Measurements from ENCODE around the gene ITGA1.

The ITGA1 gene

DNA sequence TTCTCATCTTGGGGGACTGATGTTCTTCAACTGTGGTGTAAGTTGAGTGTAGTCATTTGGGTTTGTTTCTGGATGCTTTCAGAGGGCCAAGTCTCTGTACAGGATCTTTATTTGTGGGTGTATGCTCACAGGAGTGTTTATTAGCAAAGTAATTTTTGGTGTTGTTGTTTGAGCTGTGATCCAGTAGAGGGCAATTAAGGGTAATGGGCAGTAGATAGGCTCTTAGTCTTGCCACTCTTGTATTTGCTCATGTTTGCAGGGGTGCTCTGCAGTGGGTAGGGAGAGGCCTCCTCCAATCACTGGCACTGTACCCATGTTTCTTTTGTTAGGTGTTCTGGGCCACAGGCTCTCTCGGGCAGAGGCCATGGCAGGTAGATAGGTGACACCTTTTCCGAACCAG is 155.6 kb downstream of the ITGA1 start:
- no peak overlapping the region for H3K27ac ChIP-seq (ENCODE audit: extremely low read depth, low read depth, low read length)
- no peaks in the 10 kb centered on the region for H3K36me3 ChIP-seq (ENCODE audit: control insufficient read depth in 2 of 2, insufficient read depth in 1 of 2, low read length in 2 of 2)
- ChIA-PET CTCF (interaction anchor here (0.5 kb wide), 1 partner anchor 18 kb away, joined by 3 read pairs; no protein-coding TSS in a partner anchor), POLR2A (no interaction called here)
- TF ChIP-seq ZNF133 (tag by site-specific recombination; IDR thresholded peaks at IDR 0.05) (no peak), ZNF747 (tag by site-specific recombination; IDR thresholded peaks at IDR 0.05) (no peak), ZFP41 (tag by site-specific recombination; IDR thresholded peaks at IDR 0.05; ENCODE audit: borderline replicate concordance) (no peak)
- TF ChIP-seq, protein P1, sequence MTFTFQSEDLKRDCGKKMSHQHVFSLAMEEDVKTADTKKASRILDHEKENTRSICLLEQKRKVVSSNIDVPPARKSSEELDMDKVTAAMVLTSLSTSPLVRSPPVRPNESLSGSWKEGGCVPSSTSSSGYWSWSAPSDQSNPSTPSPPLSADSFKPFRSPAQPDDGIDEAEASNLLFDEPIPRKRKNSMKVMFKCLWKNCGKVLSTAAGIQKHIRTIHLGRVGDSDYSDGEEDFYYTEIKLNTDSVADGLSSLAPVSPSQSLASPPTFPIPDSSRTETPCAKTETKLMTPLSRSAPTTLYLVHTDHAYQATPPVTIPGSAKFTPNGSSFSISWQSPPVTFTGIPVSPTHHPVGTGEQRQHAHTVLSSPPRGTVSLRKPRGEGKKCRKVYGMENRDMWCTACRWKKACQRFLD (tag by site-specific recombination; IDR thresholded peaks at IDR 0.05): no peak
- no peak overlapping the region for H3K4me3 ChIP-seq (ENCODE audit: low read depth, low read length)
- no peaks in the 10 kb centered on the region for H3K4me1 ChIP-seq (ENCODE audit: control insufficient read depth, insufficient read depth, low read length)
- H3K9me3 ChIP-seq (ENCODE audit: control insufficient read depth, insufficient read depth, low read depth, low read length): no peaks in the 10 kb centered on the region

DNA sequence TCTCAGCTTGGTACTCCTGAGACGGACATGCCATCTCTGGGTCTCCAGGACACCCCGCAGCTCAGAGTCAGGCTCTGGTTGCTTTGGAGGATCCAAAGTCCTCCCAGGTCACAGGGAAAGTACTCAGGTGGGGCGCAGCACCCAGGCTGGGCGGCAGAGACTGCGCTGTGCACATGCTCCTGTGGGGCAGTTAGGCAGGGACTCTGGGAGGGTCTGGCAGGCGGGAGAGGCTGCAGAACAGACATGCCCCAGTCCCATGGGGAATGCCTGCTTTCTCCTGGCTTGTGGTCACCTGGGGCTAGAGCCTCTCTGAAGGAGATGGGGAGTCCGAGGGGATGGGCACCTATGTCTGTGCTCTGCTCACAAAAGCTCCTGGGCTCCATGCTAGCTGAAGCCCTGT is 156.1 kb downstream of the ITGA1 start:
- Histone ChIP-seq H3K9me3 (ENCODE audit: control insufficient read depth, insufficient read depth, low read depth, low read length) (no peaks in the 10 kb centered on the region), H3K36me3 (ENCODE audit: control insufficient read depth in 2 of 2, insufficient read depth in 1 of 2, low read length in 2 of 2) (no peaks in the 10 kb centered on the region), H3K27ac (ENCODE audit: extremely low read depth, low read depth, low read length) (no peak overlapping the region), H3K4me1 (ENCODE audit: control insufficient read depth, insufficient read depth, low read length) (no peaks in the 10 kb centered on the region), H3K4me3 (ENCODE audit: low read depth, low read length) (no peak overlapping the region)
- ChIA-PET CTCF (interaction anchor here (0.5 to 1.8 kb wide), 2 partner anchors 140 to 154 kb away, joined by 3 to 4 read pairs; no protein-coding TSS in a partner anchor), POLR2A (interaction anchor here (1.1 kb wide), 1 partner anchor 165 kb away, joined by 3 read pairs; the partner anchor contains the start of gene MOCS2)
- TF ChIP-seq, protein P2, sequence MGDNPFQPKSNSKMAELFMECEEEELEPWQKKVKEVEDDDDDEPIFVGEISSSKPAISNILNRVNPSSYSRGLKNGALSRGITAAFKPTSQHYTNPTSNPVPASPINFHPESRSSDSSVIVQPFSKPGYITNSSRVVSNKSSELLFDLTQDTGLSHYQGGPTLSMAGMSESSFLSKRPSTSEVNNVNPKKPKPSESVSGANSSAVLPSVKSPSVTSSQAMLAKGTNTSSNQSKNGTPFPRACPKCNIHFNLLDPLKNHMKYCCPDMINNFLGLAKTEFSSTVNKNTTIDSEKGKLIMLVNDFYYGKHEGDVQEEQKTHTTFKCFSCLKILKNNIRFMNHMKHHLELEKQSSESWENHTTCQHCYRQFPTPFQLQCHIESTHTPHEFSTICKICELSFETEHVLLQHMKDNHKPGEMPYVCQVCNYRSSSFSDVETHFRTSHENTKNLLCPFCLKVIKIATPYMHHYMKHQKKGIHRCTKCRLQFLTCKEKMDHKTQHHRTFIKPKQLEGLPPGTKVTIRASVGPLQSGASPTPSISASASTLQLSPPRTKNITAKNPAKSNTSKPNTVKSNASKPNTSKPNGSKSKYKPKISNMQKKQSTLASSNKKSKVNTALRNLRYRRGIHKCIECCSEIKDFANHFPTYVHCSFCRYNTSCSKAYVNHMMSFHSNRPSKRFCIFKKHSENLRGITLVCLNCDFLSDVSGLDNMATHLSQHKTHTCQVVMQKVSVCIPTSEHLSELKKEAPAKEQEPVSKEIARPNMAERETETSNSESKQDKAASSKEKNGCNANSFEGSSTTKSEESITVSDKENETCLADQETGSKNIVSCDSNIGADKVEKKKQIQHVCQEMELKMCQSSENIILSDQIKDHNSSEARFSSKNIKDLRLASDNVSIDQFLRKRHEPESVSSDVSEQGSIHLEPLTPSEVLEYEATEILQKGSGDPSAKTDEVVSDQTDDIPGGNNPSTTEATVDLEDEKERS (tag by site-specific recombination; IDR thresholded peaks at IDR 0.05): no peak
- TF ChIP-seq, protein P3, sequence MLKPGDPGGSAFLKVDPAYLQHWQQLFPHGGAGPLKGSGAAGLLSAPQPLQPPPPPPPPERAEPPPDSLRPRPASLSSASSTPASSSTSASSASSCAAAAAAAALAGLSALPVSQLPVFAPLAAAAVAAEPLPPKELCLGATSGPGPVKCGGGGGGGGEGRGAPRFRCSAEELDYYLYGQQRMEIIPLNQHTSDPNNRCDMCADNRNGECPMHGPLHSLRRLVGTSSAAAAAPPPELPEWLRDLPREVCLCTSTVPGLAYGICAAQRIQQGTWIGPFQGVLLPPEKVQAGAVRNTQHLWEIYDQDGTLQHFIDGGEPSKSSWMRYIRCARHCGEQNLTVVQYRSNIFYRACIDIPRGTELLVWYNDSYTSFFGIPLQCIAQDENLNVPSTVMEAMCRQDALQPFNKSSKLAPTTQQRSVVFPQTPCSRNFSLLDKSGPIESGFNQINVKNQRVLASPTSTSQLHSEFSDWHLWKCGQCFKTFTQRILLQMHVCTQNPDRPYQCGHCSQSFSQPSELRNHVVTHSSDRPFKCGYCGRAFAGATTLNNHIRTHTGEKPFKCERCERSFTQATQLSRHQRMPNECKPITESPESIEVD (tag by site-specific recombination; IDR thresholded peaks at IDR 0.05): no peak
- TF ChIP-seq, protein P4, sequence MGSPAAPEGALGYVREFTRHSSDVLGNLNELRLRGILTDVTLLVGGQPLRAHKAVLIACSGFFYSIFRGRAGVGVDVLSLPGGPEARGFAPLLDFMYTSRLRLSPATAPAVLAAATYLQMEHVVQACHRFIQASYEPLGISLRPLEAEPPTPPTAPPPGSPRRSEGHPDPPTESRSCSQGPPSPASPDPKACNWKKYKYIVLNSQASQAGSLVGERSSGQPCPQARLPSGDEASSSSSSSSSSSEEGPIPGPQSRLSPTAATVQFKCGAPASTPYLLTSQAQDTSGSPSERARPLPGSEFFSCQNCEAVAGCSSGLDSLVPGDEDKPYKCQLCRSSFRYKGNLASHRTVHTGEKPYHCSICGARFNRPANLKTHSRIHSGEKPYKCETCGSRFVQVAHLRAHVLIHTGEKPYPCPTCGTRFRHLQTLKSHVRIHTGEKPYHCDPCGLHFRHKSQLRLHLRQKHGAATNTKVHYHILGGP (tag by site-specific recombination; IDR thresholded peaks at IDR 0.05): no peak
- no peak for TF ChIP-seq SALL2 (tag by site-specific recombination; IDR thresholded peaks at IDR 0.05; ENCODE audit: borderline replicate concordance)
- no peak for TF ChIP-seq ZBTB48 (tag by site-specific recombination; IDR thresholded peaks at IDR 0.05)
- TF ChIP-seq ZNF549 (tag by site-specific recombination; IDR thresholded peaks at IDR 0.05): no peak
- TF ChIP-seq, protein P1 (tag by site-specific recombination; IDR thresholded peaks at IDR 0.05): no peak
- no peak for TF ChIP-seq ZNF394 (tag by site-specific recombination; IDR thresholded peaks at IDR 0.05; ENCODE audit: borderline replicate concordance)
- TF ChIP-seq, protein P5, sequence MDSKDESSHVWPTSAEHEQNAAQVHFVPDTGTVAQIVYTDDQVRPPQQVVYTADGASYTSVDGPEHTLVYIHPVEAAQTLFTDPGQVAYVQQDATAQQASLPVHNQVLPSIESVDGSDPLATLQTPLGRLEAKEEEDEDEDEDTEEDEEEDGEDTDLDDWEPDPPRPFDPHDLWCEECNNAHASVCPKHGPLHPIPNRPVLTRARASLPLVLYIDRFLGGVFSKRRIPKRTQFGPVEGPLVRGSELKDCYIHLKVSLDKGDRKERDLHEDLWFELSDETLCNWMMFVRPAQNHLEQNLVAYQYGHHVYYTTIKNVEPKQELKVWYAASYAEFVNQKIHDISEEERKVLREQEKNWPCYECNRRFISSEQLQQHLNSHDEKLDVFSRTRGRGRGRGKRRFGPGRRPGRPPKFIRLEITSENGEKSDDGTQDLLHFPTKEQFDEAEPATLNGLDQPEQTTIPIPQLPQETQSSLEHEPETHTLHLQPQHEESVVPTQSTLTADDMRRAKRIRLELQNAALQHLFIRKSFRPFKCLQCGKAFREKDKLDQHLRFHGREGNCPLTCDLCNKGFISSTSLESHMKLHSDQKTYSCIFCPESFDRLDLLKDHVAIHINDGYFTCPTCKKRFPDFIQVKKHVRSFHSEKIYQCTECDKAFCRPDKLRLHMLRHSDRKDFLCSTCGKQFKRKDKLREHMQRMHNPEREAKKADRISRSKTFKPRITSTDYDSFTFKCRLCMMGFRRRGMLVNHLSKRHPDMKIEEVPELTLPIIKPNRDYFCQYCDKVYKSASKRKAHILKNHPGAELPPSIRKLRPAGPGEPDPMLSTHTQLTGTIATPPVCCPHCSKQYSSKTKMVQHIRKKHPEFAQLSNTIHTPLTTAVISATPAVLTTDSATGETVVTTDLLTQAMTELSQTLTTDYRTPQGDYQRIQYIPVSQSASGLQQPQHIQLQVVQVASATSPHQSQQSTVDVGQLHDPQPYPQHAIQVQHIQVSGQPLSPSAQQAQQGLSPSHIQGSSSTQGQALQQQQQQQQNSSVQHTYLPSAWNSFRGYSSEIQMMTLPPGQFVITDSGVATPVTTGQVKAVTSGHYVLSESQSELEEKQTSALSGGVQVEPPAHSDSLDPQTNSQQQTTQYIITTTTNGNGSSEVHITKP (tag by site-specific recombination; IDR thresholded peaks at IDR 0.05): no peak
- no peak for TF ChIP-seq ZNF292 (tag by site-specific recombination; IDR thresholded peaks at IDR 0.05; ENCODE audit: borderline replicate concordance, low read depth)
